HEK293 (cell line): ENCODE results near the gene LDHD.

Source experiments
- CTCF ChIA-PET: fragments of 350-600 bp; formaldehyde crosslinking; extraction: SDS; loops from one replicate; lab custom pipeline; 2021; ENCODE audit warnings: antibody characterized with exemption; lab: Yijun Ruan, JAX
- POLR2A ChIA-PET: fragments of 300-600 bp; formaldehyde crosslinking; extraction: SDS; loops from one replicate; lab custom pipeline; 2020; ENCODE audit warnings: antibody characterized with exemption, inconsistent platforms; lab: Yijun Ruan, JAX
- H3K27ac ChIP-seq: fragments of 200-500 bp; sonication (Bioruptor generic); 2 replicates; pipeline ENCODE4 v1.5.1; 2014; ENCODE audit warnings: low read depth, low read length, control low read depth, inconsistent platforms; ENCODE audit errors: extremely low read depth
- H3K36me3 ChIP-seq, 2 experiments: fragments of 200-500 bp in 1 of 2; sonication (Bioruptor generic) in 1 of 2; 1 replicate in 1 of 2; 2 replicates in 1 of 2; pipeline ENCODE4 v1.5.1; 2014 to 2017; ENCODE audit warnings: inconsistent platforms in 2 of 2, low read length in 2 of 2; ENCODE audit not compliant: control insufficient read depth in 2 of 2, insufficient read depth in 1 of 2
- H3K4me1 ChIP-seq: fragments of 200-500 bp; sonication (Bioruptor generic); 2 replicates; pipeline ENCODE4 v1.5.1; 2014; ENCODE audit warnings: mild to moderate bottlenecking, low read length, inconsistent platforms; ENCODE audit not compliant: control insufficient read depth, insufficient read depth
- H3K4me3 ChIP-seq: 2 replicates; pipeline ENCODE4 v1.5.1; 2011; ENCODE audit warnings: low read depth, mild to moderate bottlenecking, control low read depth, low read length, moderate library complexity
- H3K9me3 ChIP-seq: fragments of 200-500 bp; sonication (Bioruptor generic); 2 replicates; pipeline ENCODE4 v1.5.1; 2014; ENCODE audit warnings: low read depth, low read length, inconsistent platforms; ENCODE audit not compliant: control insufficient read depth, insufficient read depth
- HIC1 ChIP-seq: fragments of 450-650 bp; formaldehyde crosslinking; IDR thresholded peaks from 2 replicates; pipeline ENCODE4 v1.5.1; 2016; ENCODE audit warnings: missing biosample characterization, missing genetic modification characterization
- HOXC10 ChIP-seq: sonication (generic); formaldehyde crosslinking; IDR thresholded peaks from 2 replicates; pipeline ENCODE4 v1.8.1; 2023; ENCODE audit warnings: mild to moderate bottlenecking, missing genetic modification reagents
- KLF1 ChIP-seq: fragments of 450-650 bp; formaldehyde crosslinking; IDR thresholded peaks from 2 replicates; pipeline ENCODE4 v1.5.1; 2016; ENCODE audit warnings: missing biosample characterization, missing genetic modification characterization
- KLF10 ChIP-seq: fragments of 450-650 bp; IDR thresholded peaks from 2 replicates; pipeline ENCODE4 v1.5.1; 2018; ENCODE audit warnings: missing biosample characterization, mild to moderate bottlenecking, missing genetic modification characterization
- SCRT2 ChIP-seq: fragments of 450-650 bp; formaldehyde crosslinking; IDR thresholded peaks from 2 replicates; pipeline ENCODE4 v1.5.1; 2016; ENCODE audit warnings: missing biosample characterization, missing genetic modification characterization
- SETDB1 ChIP-seq: IDR thresholded peaks from one replicate; pipeline ENCODE4 v1.6.1; 2017; ENCODE audit warnings: mild to moderate bottlenecking, low read length, moderate library complexity, mixed read lengths; ENCODE audit not compliant: insufficient read length
- ZBTB7A ChIP-seq: fragments of 450-650 bp; formaldehyde crosslinking; IDR thresholded peaks from 2 replicates; pipeline ENCODE4 v1.5.1; 2016; ENCODE audit warnings: low read depth, missing biosample characterization, missing genetic modification characterization
- ZNF114 ChIP-seq: fragments of 450-650 bp; formaldehyde crosslinking; IDR thresholded peaks from 2 replicates; pipeline ENCODE4 v1.5.0; 2017; ENCODE audit warnings: missing biosample characterization, missing genetic modification characterization
- ZNF211 ChIP-seq: fragments of 450-650 bp; formaldehyde crosslinking; IDR thresholded peaks from 2 replicates; pipeline ENCODE4 v1.5.1; 2016; ENCODE audit warnings: low read depth, missing biosample characterization, missing genetic modification characterization
- ZNF335 ChIP-seq: fragments of 450-650 bp; formaldehyde crosslinking; conservative IDR thresholded peaks from 2 replicates; pipeline ENCODE4 v1.5.1; 2016; ENCODE audit warnings: missing biosample characterization, missing genetic modification characterization
- ZNF391 ChIP-seq: fragments of 450-650 bp; formaldehyde crosslinking; IDR thresholded peaks from 2 replicates; pipeline ENCODE4 v1.5.1; 2016; ENCODE audit warnings: low read depth, missing biosample characterization, missing genetic modification characterization, borderline replicate concordance
- ZNF639 ChIP-seq: fragments of 450-650 bp; formaldehyde crosslinking; IDR thresholded peaks from 2 replicates; pipeline ENCODE4 v1.5.1; 2016; ENCODE audit warnings: missing biosample characterization, missing genetic modification characterization
- ZSCAN16 ChIP-seq: fragments of 450-650 bp; formaldehyde crosslinking; IDR thresholded peaks from 2 replicates; pipeline ENCODE4 v1.5.1; 2016; ENCODE audit warnings: missing biosample characterization, missing genetic modification characterization
- TF ChIP-seq, protein P1 (sequence below): fragments of 450-650 bp; formaldehyde crosslinking; IDR thresholded peaks from 2 replicates; pipeline ENCODE4 v1.5.1; 2017; ENCODE audit warnings: missing biosample characterization, missing genetic modification characterization
- TF ChIP-seq, protein P2 (sequence below): fragments of 450-650 bp; formaldehyde crosslinking; IDR thresholded peaks from 2 replicates; pipeline ENCODE4 v1.5.1; 2017; ENCODE audit warnings: missing biosample characterization, missing genetic modification characterization
- TF ChIP-seq, protein P3 (sequence below): fragments of 450-650 bp; IDR thresholded peaks from 2 replicates; pipeline ENCODE4 v1.5.1; 2018; ENCODE audit warnings: missing biosample characterization, mild to moderate bottlenecking, missing genetic modification characterization
- TF ChIP-seq, protein P4 (sequence below): fragments of 450-650 bp; formaldehyde crosslinking; conservative IDR thresholded peaks from 2 replicates; pipeline ENCODE4 v1.5.1; 2016; ENCODE audit warnings: low read depth, missing biosample characterization, missing genetic modification characterization

The LDHD gene

GRCh38 chr16:75151798-75152197, 35.2 kb upstream of the LDHD start:
- CTCF ChIA-PET = no interaction called here
- Histone ChIP-seq H3K4me1 (no peaks in the 10 kb centered on the region), H3K27ac (no peak overlapping the region), H3K36me3 (peaks cover 13 to 42% of the 10 kb centered on the region in 2 experiments)
- TF ChIP-seq, protein P1, sequence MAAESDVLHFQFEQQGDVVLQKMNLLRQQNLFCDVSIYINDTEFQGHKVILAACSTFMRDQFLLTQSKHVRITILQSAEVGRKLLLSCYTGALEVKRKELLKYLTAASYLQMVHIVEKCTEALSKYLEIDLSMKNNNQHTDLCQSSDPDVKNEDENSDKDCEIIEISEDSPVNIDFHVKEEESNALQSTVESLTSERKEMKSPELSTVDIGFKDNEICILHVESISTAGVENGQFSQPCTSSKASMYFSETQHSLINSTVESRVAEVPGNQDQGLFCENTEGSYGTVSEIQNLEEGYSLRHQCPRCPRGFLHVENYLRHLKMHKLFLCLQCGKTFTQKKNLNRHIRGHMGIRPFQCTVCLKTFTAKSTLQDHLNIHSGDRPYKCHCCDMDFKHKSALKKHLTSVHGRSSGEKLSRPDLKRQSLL (tag by site-specific recombination) = no peak
- TF ChIP-seq ZNF391 (tag by site-specific recombination) (no peak), SETDB1 (peak; percentile 82), ZNF114 (tag by site-specific recombination) (no peak), KLF10 (tag by site-specific recombination) (no peak)
- TF ChIP-seq, protein P2, sequence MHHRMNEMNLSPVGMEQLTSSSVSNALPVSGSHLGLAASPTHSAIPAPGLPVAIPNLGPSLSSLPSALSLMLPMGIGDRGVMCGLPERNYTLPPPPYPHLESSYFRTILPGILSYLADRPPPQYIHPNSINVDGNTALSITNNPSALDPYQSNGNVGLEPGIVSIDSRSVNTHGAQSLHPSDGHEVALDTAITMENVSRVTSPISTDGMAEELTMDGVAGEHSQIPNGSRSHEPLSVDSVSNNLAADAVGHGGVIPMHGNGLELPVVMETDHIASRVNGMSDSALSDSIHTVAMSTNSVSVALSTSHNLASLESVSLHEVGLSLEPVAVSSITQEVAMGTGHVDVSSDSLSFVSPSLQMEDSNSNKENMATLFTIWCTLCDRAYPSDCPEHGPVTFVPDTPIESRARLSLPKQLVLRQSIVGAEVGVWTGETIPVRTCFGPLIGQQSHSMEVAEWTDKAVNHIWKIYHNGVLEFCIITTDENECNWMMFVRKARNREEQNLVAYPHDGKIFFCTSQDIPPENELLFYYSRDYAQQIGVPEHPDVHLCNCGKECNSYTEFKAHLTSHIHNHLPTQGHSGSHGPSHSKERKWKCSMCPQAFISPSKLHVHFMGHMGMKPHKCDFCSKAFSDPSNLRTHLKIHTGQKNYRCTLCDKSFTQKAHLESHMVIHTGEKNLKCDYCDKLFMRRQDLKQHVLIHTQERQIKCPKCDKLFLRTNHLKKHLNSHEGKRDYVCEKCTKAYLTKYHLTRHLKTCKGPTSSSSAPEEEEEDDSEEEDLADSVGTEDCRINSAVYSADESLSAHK (tag by site-specific recombination) = no peak
- TF ChIP-seq, all 188 proteins: peak for 1
- POLR2A ChIA-PET = no interaction called here
- Histone ChIP-seq H3K9me3 (no peaks in the 10 kb centered on the region), H3K4me3 (no peak overlapping the region)

DNA sequence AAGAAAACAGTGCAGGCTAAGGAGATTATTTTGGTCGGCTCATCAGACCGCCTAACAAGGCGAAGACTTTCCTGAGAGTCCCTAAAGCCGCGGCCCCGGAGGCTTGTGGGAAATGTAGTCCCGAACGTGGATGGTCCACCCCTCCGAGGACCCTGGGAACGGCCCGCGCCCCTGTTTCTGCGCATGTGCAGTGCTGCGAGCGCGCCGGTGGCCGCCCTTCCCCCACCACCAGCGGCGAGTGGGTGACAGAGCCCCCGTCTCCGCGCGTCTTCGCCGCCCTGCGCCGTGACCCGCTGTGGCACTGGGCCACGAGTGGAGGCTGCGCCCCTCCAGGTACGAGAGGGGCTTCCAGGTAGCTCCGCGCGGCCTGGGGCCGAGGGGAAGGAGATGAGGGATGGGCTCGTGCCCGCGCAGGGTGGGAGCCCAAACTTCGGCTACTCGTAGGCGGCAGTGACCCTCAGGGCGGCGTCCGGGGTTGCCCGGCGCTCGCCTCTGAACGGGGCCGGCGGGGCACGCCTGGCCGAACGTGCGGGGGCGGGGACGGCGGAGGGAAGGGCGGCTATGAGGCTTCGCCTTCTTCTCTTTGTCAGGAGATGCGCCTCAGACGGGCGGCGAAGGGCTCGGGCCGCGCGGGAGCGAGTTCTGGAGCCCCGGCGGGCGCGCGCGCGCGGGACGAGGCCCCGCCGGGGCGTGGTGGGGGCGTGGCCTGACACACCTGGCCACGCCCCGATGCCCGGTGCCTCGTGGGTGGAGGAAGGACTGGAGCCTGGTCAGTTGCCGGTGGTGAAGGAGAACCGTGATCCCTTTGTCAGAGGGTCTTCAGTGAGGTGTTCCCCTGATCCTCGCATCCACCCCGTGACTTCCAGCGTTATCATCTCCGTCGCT, 32.0 kb upstream of the LDHD start, which contains the start of gene ZFP1:
ZFP1 (plus strand) TSS at position 214 of the 885 bp plus-strand sequence. CDS start 4,428 bp downstream, outside the sequence.
- Histone ChIP-seq H3K9me3 (no peaks in the 10 kb centered on the region), H3K27ac (peak within 1 kb of the TSS; percentile 91), H3K4me3 (peak within 1 kb of the TSS; percentile 99), H3K36me3 (peaks cover 0 to 16% of the 10 kb centered on the region in 2 experiments; a peak in 2 of 3 replicates), H3K4me1 (no peaks in the 10 kb centered on the region)
- ChIA-PET CTCF (interaction anchor here (0.6 kb wide), 1 partner anchor 237 kb away, joined by 3 read pairs; no protein-coding TSS in a partner anchor), POLR2A (no interaction called here)
- TF ChIP-seq, protein P3, sequence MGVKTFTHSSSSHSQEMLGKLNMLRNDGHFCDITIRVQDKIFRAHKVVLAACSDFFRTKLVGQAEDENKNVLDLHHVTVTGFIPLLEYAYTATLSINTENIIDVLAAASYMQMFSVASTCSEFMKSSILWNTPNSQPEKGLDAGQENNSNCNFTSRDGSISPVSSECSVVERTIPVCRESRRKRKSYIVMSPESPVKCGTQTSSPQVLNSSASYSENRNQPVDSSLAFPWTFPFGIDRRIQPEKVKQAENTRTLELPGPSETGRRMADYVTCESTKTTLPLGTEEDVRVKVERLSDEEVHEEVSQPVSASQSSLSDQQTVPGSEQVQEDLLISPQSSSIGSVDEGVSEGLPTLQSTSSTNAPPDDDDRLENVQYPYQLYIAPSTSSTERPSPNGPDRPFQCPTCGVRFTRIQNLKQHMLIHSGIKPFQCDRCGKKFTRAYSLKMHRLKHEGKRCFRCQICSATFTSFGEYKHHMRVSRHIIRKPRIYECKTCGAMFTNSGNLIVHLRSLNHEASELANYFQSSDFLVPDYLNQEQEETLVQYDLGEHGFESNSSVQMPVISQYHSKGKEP (tag by site-specific recombination) = no peak
- TF ChIP-seq HIC1 (tag by site-specific recombination) (peak; percentile 94), SCRT2 (0 out of 2 replicates have a peak, but pooled peaks have one; percentile 19), ZNF335 (tag by site-specific recombination) (peak; percentile 90), ZSCAN16 (tag by site-specific recombination) (peak; percentile 59; the same call in 1 of the 2 replicates), ZNF639 (0 out of 2 replicates have a peak, but pooled peaks have one; percentile 53), KLF1 (tag by site-specific recombination) (peak; percentile 86), ZBTB7A (tag by site-specific recombination) (peak; percentile 95), ZNF211 (tag by site-specific recombination) (no peak), HOXC10 (CRISPR knock-in tag) (no peak)
- TF ChIP-seq, protein P4, sequence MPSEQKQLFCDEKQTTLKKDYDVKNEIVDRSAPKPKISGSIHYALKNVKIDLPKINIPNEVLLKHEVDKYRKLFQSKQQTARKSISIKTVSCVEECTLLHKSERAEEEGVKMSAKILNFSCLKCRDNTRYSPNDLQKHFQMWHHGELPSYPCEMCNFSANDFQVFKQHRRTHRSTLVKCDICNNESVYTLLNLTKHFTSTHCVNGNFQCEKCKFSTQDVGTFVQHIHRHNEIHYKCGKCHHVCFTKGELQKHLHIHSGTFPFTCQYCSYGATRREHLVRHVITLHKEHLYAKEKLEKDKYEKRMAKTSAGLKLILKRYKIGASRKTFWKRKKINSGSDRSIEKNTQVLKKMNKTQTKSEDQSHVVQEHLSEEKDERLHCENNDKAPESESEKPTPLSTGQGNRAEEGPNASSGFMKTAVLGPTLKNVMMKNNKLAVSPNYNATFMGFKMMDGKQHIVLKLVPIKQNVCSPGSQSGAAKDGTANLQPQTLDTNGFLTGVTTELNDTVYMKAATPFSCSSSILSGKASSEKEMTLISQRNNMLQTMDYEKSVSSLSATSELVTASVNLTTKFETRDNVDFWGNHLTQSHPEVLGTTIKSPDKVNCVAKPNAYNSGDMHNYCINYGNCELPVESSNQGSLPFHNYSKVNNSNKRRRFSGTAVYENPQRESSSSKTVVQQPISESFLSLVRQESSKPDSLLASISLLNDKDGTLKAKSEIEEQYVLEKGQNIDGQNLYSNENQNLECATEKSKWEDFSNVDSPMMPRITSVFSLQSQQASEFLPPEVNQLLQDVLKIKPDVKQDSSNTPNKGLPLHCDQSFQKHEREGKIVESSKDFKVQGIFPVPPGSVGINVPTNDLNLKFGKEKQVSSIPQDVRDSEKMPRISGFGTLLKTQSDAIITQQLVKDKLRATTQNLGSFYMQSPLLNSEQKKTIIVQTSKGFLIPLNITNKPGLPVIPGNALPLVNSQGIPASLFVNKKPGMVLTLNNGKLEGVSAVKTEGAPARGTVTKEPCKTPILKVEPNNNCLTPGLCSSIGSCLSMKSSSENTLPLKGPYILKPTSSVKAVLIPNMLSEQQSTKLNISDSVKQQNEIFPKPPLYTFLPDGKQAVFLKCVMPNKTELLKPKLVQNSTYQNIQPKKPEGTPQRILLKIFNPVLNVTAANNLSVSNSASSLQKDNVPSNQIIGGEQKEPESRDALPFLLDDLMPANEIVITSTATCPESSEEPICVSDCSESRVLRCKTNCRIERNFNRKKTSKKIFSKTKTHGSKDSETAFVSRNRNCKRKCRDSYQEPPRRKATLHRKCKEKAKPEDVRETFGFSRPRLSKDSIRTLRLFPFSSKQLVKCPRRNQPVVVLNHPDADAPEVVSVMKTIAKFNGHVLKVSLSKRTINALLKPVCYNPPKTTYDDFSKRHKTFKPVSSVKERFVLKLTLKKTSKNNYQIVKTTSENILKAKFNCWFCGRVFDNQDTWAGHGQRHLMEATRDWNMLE (tag by site-specific recombination) = 0 out of 2 replicates have a peak, but pooled peaks have one; percentile 17
